H1 (cell line): ENCODE measurements around the gene SERGEF. TPM values are rescaled to one million over a fixed set of nuclear protein-coding genes. Genes with fewer than 3 reads are reported as not detected.

Experiments used
- CTCF ChIA-PET: fragments of 300-600 bp; sonication (Branson Sonifier 250); formaldehyde crosslinking; loops from one replicate; lab custom pipeline; 2021; ENCODE audit not compliant: partially characterized antibody; lab: Charles Lee
- POLR2A ChIA-PET: fragments of 300-600 bp; sonication (Branson Sonifier 250); formaldehyde crosslinking; loops from one replicate; lab custom pipeline; 2021; ENCODE audit warnings: inconsistent platforms; ENCODE audit not compliant: partially characterized antibody; lab: Charles Lee
- DNase-seq, 2 experiments: peaks; one replicate each; pipeline versions ENCODE4 v3.0.0 to v3.0.0-alpha.2; 2010 to 2022; ENCODE audit warnings: low spot score in 2 of 2, low read depth in 1 of 2, mixed read lengths in 1 of 2
- FAIRE-seq: peaks from 2 replicates; lab custom pipeline; 2011; peaks lifted over from hg19 to GRCh38; lab: Jason Lieb, UNC
- H2AFZ ChIP-seq: 2 replicates; pipeline ENCODE4 v1.8.1; 2012; ENCODE audit warnings: low read length, inconsistent platforms
- H2AK5ac ChIP-seq: 2 replicates; pipeline ENCODE4 v1.6.1; 2013; ENCODE audit warnings: low read depth, low read length
- H2BK120ac ChIP-seq: replicated peaks from 2 replicates; pipeline ENCODE3; 2013; ENCODE audit warnings: low read depth, low read length, inconsistent platforms
- H2BK12ac ChIP-seq: 2 replicates; pipeline ENCODE4 v1.6.1; 2013; ENCODE audit warnings: low read depth, low read length
- H2BK15ac ChIP-seq: 2 replicates; pipeline ENCODE4 v1.6.1; 2013; ENCODE audit warnings: low read length
- H2BK20ac ChIP-seq: 2 replicates; pipeline ENCODE4 v1.6.1; 2013; ENCODE audit warnings: low read length
- H2BK5ac ChIP-seq: 2 replicates; pipeline ENCODE4 v1.6.1; 2013; ENCODE audit warnings: low read depth, low read length
- H3K14ac ChIP-seq: 2 replicates; pipeline ENCODE4 v1.6.1; 2013; ENCODE audit warnings: inconsistent platforms; ENCODE audit not compliant: insufficient read length
- H3K18ac ChIP-seq: 2 replicates; pipeline ENCODE4 v1.6.1; 2013; ENCODE audit warnings: low read length; ENCODE audit errors: extremely low read depth
- H3K23ac ChIP-seq: 2 replicates; pipeline ENCODE4 v1.6.1; 2013; ENCODE audit warnings: inconsistent platforms; ENCODE audit not compliant: insufficient read length
- H3K23me2 ChIP-seq: 2 replicates; pipeline ENCODE4 v1.6.1; 2013; ENCODE audit warnings: low read depth, low read length
- H3K27ac ChIP-seq: 2 replicates; pipeline ENCODE4 v1.6.1; 2011; ENCODE audit warnings: low read depth, low read length, inconsistent platforms
- H3K27me3 ChIP-seq, 4 experiments: replicated peaks in 1 of 4; 1 replicate in 1 of 4; 2 replicates in 3 of 4; pipeline versions ENCODE4 v1.6.1 to v1.8.1; 2011 to 2013; ENCODE audit warnings: low read length in 3 of 4, mild to moderate bottlenecking in 3 of 4, inconsistent platforms in 2 of 4, mixed read lengths in 2 of 4, moderate library complexity in 1 of 4; ENCODE audit not compliant: control insufficient read depth in 3 of 4, insufficient read depth in 3 of 4; ENCODE audit errors: extremely low read depth in 1 of 4
- H3K36me3 ChIP-seq, 4 experiments: 2 replicates each; pipeline versions ENCODE4 v1.6.1 to v1.8.1; 2011 to 2013; ENCODE audit warnings: mild to moderate bottlenecking in 4 of 4, low read length in 3 of 4, moderate library complexity in 2 of 4, control low read depth in 1 of 4, inconsistent platforms in 1 of 4; ENCODE audit not compliant: insufficient read depth in 4 of 4, control insufficient read depth in 2 of 4
- H3K4ac ChIP-seq: replicated peaks from 2 replicates; pipeline ENCODE3; 2013; ENCODE audit warnings: low read length, low read depth, mixed read lengths, inconsistent platforms; ENCODE audit not compliant: insufficient read length
- H3K4me1 ChIP-seq, 4 experiments: replicated peaks in 1 of 4; 1 replicate in 1 of 4; 2 replicates in 3 of 4; pipeline versions ENCODE4 v1.6.1 to v1.8.1; 2011 to 2013; ENCODE audit warnings: low read length in 3 of 4, inconsistent platforms in 2 of 4, mixed read lengths in 1 of 4; ENCODE audit not compliant: insufficient read depth in 4 of 4, control insufficient read depth in 3 of 4
- H3K4me2 ChIP-seq, 2 experiments: 2 replicates each; pipeline versions ENCODE4 v1.6.1 to v1.8.1; 2011 to 2013; ENCODE audit warnings: low read depth in 2 of 2, low read length in 2 of 2, control low read depth in 1 of 2, inconsistent platforms in 1 of 2, mild to moderate bottlenecking in 1 of 2; ENCODE audit not compliant: insufficient read depth in 1 of 2
- H3K4me3 ChIP-seq, 4 experiments: fragments of 200-600, 300-600 bp in 1 of 4; sonication (generic), shearing (Covaris generic), sonication (Bioruptor Twin) in 1 of 4; 2 replicates each; pipeline versions ENCODE4 v1.5.1 to v1.8.1; 2011 to 2016; ENCODE audit warnings: low read length in 4 of 4, low read depth in 3 of 4, control low read depth in 2 of 4, inconsistent platforms in 2 of 4, mild to moderate bottlenecking in 2 of 4, mixed read lengths in 1 of 4, moderate library complexity in 1 of 4; ENCODE audit not compliant: insufficient read depth in 2 of 4; ENCODE audit errors: extremely low read depth in 1 of 4
- H3K56ac ChIP-seq: replicated peaks from 2 replicates; pipeline ENCODE3; 2013; ENCODE audit warnings: low read depth, mild to moderate bottlenecking, mixed read lengths, low read length, inconsistent platforms; ENCODE audit not compliant: insufficient read length
- H3K79me1 ChIP-seq: 2 replicates; pipeline ENCODE4 v1.6.1; 2013; ENCODE audit warnings: low read depth, low read length, control low read depth
- H3K79me2 ChIP-seq, 2 experiments: 2 replicates each; pipeline versions ENCODE4 v1.6.1 to v1.8.1; 2012 to 2013; ENCODE audit warnings: low read length in 2 of 2, mild to moderate bottlenecking in 2 of 2, inconsistent platforms in 1 of 2; ENCODE audit not compliant: insufficient read depth in 2 of 2, control insufficient read depth in 1 of 2
- H3K9ac ChIP-seq, 4 experiments: replicated peaks in 1 of 4; 1 replicate in 1 of 4; 2 replicates in 3 of 4; pipeline versions ENCODE4 v1.6.1 to v1.8.1; 2011 to 2013; ENCODE audit warnings: low read depth in 3 of 4, low read length in 3 of 4, control low read depth in 2 of 4, mild to moderate bottlenecking in 2 of 4, moderate library complexity in 2 of 4, inconsistent platforms in 1 of 4; ENCODE audit errors: extremely low read depth in 1 of 4
- H3K9me3 ChIP-seq, 2 experiments: 2 replicates each; pipeline versions ENCODE4 v1.6.1 to v1.8.1; 2012 to 2013; ENCODE audit warnings: mild to moderate bottlenecking in 2 of 2, moderate library complexity in 2 of 2, control low read depth in 1 of 2, inconsistent platforms in 1 of 2, low read depth in 1 of 2, low read length in 1 of 2, mixed read lengths in 1 of 2; ENCODE audit not compliant: insufficient read depth in 2 of 2
- H4K20me1 ChIP-seq, 2 experiments: replicated peaks in 1 of 2; 2 replicates each; pipeline versions ENCODE3 to v1.8.1; 2011 to 2013; ENCODE audit warnings: inconsistent platforms in 2 of 2, low read length in 2 of 2, mild to moderate bottlenecking in 1 of 2; ENCODE audit not compliant: insufficient read depth in 2 of 2, control insufficient read depth in 1 of 2
- H4K5ac ChIP-seq: 2 replicates; pipeline ENCODE4 v1.6.1; 2013; ENCODE audit warnings: low read length, low read depth, mixed read lengths, inconsistent platforms; ENCODE audit not compliant: insufficient read length
- H4K8ac ChIP-seq: 2 replicates; pipeline ENCODE4 v1.8.0; 2013; ENCODE audit warnings: mild to moderate bottlenecking, moderate library complexity, low read length, inconsistent platforms; ENCODE audit not compliant: insufficient read depth; ENCODE audit errors: extremely low read depth
- H4K91ac ChIP-seq: replicated peaks from 2 replicates; pipeline ENCODE3; 2013; ENCODE audit warnings: low read length, mixed read lengths, inconsistent platforms; ENCODE audit not compliant: insufficient read length
- BCL11A ChIP-seq, 2 experiments: IDR thresholded peaks; one replicate each; pipeline ENCODE4 v1.6.1; 2011; ENCODE audit warnings: low read depth in 2 of 2, low read length in 2 of 2, mild to moderate bottlenecking in 2 of 2
- CBX5 ChIP-seq: fragments of 300-800, 300-1000 bp; sonication (generic); IDR thresholded peaks from 2 replicates; pipeline ENCODE4 v1.7.1; 2016; ENCODE audit warnings: antibody characterized with exemption, low read length, low read depth
- CHD2 ChIP-seq: IDR thresholded peaks from 2 replicates; pipeline ENCODE4 v1.6.1; 2012; ENCODE audit warnings: low read length, improper control_type of control experiment
- EGR1 ChIP-seq: IDR thresholded peaks from 2 replicates; pipeline ENCODE4 v1.6.1; 2011; ENCODE audit warnings: low read depth, low read length, borderline replicate concordance
- EZH2 ChIP-seq: fragments of 200-600 bp; sonication (generic); IDR thresholded peaks from 2 replicates; pipeline ENCODE4 v1.7.1; 2012; ENCODE audit warnings: low read depth, mild to moderate bottlenecking, moderate library complexity, low read length, inconsistent platforms; ENCODE audit not compliant: severe bottlenecking
- KDM4A ChIP-seq: IDR thresholded peaks from one replicate; pipeline ENCODE4 v1.7.1; 2012; ENCODE audit warnings: low read depth, mild to moderate bottlenecking, moderate library complexity, low read length, inconsistent platforms; ENCODE audit not compliant: severe bottlenecking
- POLR2A ChIP-seq, 2 experiments: IDR thresholded peaks; 1 replicate in 1 of 2; 2 replicates in 1 of 2; pipeline ENCODE4 v1.6.1; 2011; ENCODE audit warnings: low read depth in 2 of 2, low read length in 2 of 2, mild to moderate bottlenecking in 2 of 2; ENCODE audit errors: control extremely low read depth in 1 of 2
- RAD21 ChIP-seq, 2 experiments: IDR thresholded peaks in 1 of 2; conservative IDR thresholded peaks in 1 of 2; 2 replicates each; pipeline ENCODE4 v1.6.1; 2011; ENCODE audit warnings: low read depth in 2 of 2, low read length in 2 of 2, improper control_type of control experiment in 1 of 2, inconsistent platforms in 1 of 2, mild to moderate bottlenecking in 1 of 2, moderate library complexity in 1 of 2
- RBBP5 ChIP-seq: IDR thresholded peaks from 2 replicates; pipeline ENCODE4 v1.7.1; 2012; ENCODE audit warnings: low read depth, mild to moderate bottlenecking, inconsistent platforms, low read length, moderate library complexity, borderline replicate concordance
- RFX5 ChIP-seq: IDR thresholded peaks from 2 replicates; pipeline ENCODE4 v1.6.1; 2011; ENCODE audit warnings: low read depth, low read length, improper control_type of control experiment, borderline replicate concordance
- WGBS, 2 experiments: shearing (Covaris generic) in 1 of 2; methylation state at CpG; one replicate each; pipeline versions ENCODE4 v1.1.6 to v1.1.7; 2013 to 2015; ENCODE audit warnings: low lambda C conversion rate in 2 of 2, mixed read lengths in 2 of 2, inconsistent platforms in 1 of 2, low coverage in 1 of 2, missing lambda C conversion rate in 1 of 2; ENCODE audit not compliant: insufficient replicate concordance in 2 of 2, insufficient coverage in 1 of 2, insufficient read length in 1 of 2; ENCODE audit errors: extremely low coverage in 1 of 2, missing lambda C conversion rate in 1 of 2; 5-methylcytosine and 5-hydroxymethylcytosine counted together
- polyA plus RNA-seq, 7 experiments: library from polyadenylated mRNA; depleted of rRNA in 3 of 7; stranded (reverse) in 5 of 7; unstranded in 2 of 7; fragments of >200 nt in 5 of 7; fragments of 200-250 nt in 2 of 7; gene quantifications; 1 replicate in 5 of 7; 2 replicates in 1 of 7; 4 replicates in 1 of 7; pipeline versions ENCODE4 v1.2.1 to v1.2.3, GENCODE V29; 2011 to 2013; ENCODE audit warnings: missing spikeins in 2 of 7, mixed read lengths in 2 of 7
- total RNA-seq: library from RNA; stranded (reverse); fragmentation: NEBNext Ultra II Directional; extraction: Animal tissue kit (Norgen Biotek cat#: 25700); gene quantifications from 2 replicates; pipeline ENCODE4 v1.2.1, GENCODE V29; 2021
- TF ChIP-seq, protein P1 (sequence below): IDR thresholded peaks from 2 replicates; pipeline ENCODE4 v1.6.1; 2012; ENCODE audit warnings: inconsistent platforms
- TF ChIP-seq, protein P2 (sequence below): IDR thresholded peaks from 2 replicates; pipeline ENCODE4 v1.6.1; 2012; ENCODE audit warnings: inconsistent platforms

Gene SERGEF
- total and polyA plus RNA-seq, 2 of the 8 experiments (the other 6 are each of a cell fraction or from before 2014, with no cell fraction given) = 16.6 to 28.8 TPM

GRCh38 chr11:17796154-17796553 is 216.7 kb downstream of the SERGEF start:
- Histone ChIP-seq H3K4me3 (no peak overlapping the region), H2BK20ac (no peak overlapping the region), H3K14ac (no peak overlapping the region), H3K23me2 (no peaks in the 10 kb centered on the region), H3K4me2 (no peak overlapping the region), H3K18ac (no peak overlapping the region), H2BK15ac (no peak overlapping the region), H2AK5ac (no peak overlapping the region), H3K9ac (no peak overlapping the region), H4K5ac (no peak overlapping the region), H4K20me1 (no peaks in the 10 kb centered on the region), H3K79me1 (no peaks in the 10 kb centered on the region), H3K23ac (no peak overlapping the region), H3K27me3 (no peaks in the 10 kb centered on the region), H3K4me1 (peaks cover 0 to under 1% (median 0%) of the 10 kb centered on the region in 4 experiments; a peak in 1 of 7 replicates), H2BK12ac (no peak overlapping the region), H3K27ac (no peak overlapping the region), H2BK5ac (no peak overlapping the region), H3K9me3 (peaks cover 0 to 5% of the 10 kb centered on the region in 2 experiments; a peak in 2 of 4 replicates), H2BK120ac (no peak overlapping the region), H3K36me3 (no peaks in the 10 kb centered on the region), H4K91ac (no peak overlapping the region), H2AFZ (no peak overlapping the region), H4K8ac (no peak overlapping the region), H3K79me2 (no peaks in the 10 kb centered on the region), H3K56ac (no peak overlapping the region), H3K4ac (no peak overlapping the region)
- 96% methylated on average over 2 of the region's 2 CpGs; no CpG with 5 or more reads in 1 of the 2 experiments for WGBS, 2 experiments
- CTCF ChIA-PET = interaction anchor here (1.0 to 2.7 kb wide), 5 partner anchors 16 to 177 kb away, joined by 3 to 8 read pairs (median 3); no protein-coding TSS in a partner anchor
- FAIRE-seq (no peak), DNase-seq (no peak)
- POLR2A ChIA-PET = no interaction called here
- TF ChIP-seq RFX5 (no peak), CHD2 (no peak), BCL11A (IDR thresholded peaks at IDR 0.05; ENCODE audit: low read depth in 2 of 2, low read length in 2 of 2) (no peak), EGR1 (no peak), POLR2A (IDR thresholded peaks at IDR 0.05; ENCODE audit: control extremely low read depth in 1 of 2, low read depth in 2 of 2, low read length in 2 of 2) (no peak), CBX5 (no peak), RAD21 (IDR thresholded peaks at IDR 0.05 in 1 of 2, conservative IDR thresholded peaks at IDR 0.05 in 1 of 2; ENCODE audit: low read depth in 2 of 2, low read length in 2 of 2) (no peak), EZH2 (no peak), KDM4A (no peak), RBBP5 (no peak)
- TF ChIP-seq, protein P1, sequence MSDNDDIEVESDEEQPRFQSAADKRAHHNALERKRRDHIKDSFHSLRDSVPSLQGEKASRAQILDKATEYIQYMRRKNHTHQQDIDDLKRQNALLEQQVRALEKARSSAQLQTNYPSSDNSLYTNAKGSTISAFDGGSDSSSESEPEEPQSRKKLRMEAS = no peak
- TF ChIP-seq, protein P2, sequence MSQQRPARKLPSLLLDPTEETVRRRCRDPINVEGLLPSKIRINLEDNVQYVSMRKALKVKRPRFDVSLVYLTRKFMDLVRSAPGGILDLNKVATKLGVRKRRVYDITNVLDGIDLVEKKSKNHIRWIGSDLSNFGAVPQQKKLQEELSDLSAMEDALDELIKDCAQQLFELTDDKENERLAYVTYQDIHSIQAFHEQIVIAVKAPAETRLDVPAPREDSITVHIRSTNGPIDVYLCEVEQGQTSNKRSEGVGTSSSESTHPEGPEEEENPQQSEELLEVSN = no peak
